PC-9 (cell line): Measurements from ENCODE around the gene TULP4.

Experiments used
- EZH2 ChIP-seq: fragments of 200-600 bp; sonication (generic); IDR thresholded peaks from 2 replicates; pipeline ENCODE4 v1.8.0; 2017; ENCODE audit warnings: antibody characterized with exemption, low read depth
- TF ChIP-seq, protein P1 (sequence below): fragments of 200-600 bp; sonication (generic); conservative IDR thresholded peaks from 2 replicates; pipeline ENCODE4 v1.6.1; 2017; ENCODE audit warnings: mixed run types, antibody characterized with exemption, mild to moderate bottlenecking, moderate library complexity

DNA sequence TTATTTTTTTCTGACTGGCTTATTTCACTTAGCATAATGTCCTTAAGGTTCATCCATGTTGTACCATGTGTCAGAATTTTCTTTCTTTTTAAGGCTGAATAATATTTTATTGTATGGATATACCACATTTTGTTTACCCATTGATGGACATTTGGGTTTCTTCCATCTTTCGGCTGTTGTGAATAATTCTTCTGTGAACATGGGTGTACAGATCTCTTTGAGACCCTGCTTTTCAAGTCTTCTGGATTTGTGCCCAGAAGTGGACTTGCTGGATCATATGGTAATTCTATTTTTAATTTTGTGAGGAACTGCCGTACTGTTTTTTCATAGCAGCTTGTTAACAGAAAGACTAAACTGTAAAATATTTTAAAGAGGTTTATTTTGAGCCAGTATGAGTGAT, 153.0 kb downstream of the TULP4 start:
- TF ChIP-seq, protein P1, sequence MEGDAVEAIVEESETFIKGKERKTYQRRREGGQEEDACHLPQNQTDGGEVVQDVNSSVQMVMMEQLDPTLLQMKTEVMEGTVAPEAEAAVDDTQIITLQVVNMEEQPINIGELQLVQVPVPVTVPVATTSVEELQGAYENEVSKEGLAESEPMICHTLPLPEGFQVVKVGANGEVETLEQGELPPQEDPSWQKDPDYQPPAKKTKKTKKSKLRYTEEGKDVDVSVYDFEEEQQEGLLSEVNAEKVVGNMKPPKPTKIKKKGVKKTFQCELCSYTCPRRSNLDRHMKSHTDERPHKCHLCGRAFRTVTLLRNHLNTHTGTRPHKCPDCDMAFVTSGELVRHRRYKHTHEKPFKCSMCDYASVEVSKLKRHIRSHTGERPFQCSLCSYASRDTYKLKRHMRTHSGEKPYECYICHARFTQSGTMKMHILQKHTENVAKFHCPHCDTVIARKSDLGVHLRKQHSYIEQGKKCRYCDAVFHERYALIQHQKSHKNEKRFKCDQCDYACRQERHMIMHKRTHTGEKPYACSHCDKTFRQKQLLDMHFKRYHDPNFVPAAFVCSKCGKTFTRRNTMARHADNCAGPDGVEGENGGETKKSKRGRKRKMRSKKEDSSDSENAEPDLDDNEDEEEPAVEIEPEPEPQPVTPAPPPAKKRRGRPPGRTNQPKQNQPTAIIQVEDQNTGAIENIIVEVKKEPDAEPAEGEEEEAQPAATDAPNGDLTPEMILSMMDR, result no peak
- no peak for TF ChIP-seq EZH2
